ENCODE measurements around the gene GLIS2. TPM values are rescaled to one million over a fixed set of nuclear protein-coding genes. Genes with fewer than 3 reads are reported as not detected.

Gene GLIS2
- total RNA-seq, 4 donors from 2014 or later = 5.7 to 26.9 (median 7.9) TPM

DNA sequence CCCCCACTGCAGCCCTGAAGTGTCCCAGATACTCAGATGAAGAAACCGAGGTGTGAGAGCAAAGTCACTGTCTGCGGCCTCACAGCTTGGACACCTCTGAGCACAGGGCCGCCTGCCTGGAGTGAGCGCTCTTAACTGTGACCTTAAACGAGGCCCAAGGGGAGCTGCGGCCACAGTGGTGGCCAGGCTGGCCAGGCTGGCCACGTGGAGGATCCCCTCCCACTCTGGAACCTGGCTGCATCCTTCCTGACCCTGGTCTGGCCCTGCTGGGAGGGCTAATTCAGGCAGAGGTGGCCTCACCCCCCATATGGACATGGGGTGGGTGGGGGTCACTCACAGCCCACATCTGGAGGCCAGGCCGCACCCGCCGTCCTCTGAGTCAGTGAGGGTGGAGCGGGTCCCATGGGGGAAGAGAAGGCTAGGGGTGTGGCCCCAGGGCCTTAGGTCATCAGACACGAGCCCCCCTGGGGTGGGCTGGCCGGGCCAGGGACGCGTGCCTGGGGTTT lies 62.3 kb downstream of the GLIS2 start:
- Histone ChIP-seq H3K4me1 (peaks cover 3 to 83% (median 52%) of the 10 kb centered on the region in 3 donors), H3K4me3 (no peak overlapping the region), H3K9me3 (no peaks in the 10 kb centered on the region), H3K27me3 (no peaks in the 10 kb centered on the region), H3K27ac (peak overlapping the region in 3 of 4 donors; percentile 88 to 91 (median 89)), H3K36me3 (peaks cover 0 to 30% of the 10 kb centered on the region in 2 donors)
- TF ChIP-seq POLR2A (IDR thresholded peaks at IDR 0.05) = no peak
- TF ChIP-seq, protein P1, sequence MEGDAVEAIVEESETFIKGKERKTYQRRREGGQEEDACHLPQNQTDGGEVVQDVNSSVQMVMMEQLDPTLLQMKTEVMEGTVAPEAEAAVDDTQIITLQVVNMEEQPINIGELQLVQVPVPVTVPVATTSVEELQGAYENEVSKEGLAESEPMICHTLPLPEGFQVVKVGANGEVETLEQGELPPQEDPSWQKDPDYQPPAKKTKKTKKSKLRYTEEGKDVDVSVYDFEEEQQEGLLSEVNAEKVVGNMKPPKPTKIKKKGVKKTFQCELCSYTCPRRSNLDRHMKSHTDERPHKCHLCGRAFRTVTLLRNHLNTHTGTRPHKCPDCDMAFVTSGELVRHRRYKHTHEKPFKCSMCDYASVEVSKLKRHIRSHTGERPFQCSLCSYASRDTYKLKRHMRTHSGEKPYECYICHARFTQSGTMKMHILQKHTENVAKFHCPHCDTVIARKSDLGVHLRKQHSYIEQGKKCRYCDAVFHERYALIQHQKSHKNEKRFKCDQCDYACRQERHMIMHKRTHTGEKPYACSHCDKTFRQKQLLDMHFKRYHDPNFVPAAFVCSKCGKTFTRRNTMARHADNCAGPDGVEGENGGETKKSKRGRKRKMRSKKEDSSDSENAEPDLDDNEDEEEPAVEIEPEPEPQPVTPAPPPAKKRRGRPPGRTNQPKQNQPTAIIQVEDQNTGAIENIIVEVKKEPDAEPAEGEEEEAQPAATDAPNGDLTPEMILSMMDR (IDR thresholded peaks at IDR 0.05) = no peak
- TF ChIP-seq EP300 (IDR thresholded peaks at IDR 0.05) = no peak
- peak; percentile 33 for TF ChIP-seq POLR2AphosphoS5 (IDR thresholded peaks at IDR 0.05)
- 76% methylated on average over 4 of the region's 15 CpGs; no CpG with 5 or more reads in 1 of the 2 donors for WGBS, 2 donors (ENCODE audit: low coverage in 1 of 2)
- peak; percentile 10 for ATAC-seq

DNA sequence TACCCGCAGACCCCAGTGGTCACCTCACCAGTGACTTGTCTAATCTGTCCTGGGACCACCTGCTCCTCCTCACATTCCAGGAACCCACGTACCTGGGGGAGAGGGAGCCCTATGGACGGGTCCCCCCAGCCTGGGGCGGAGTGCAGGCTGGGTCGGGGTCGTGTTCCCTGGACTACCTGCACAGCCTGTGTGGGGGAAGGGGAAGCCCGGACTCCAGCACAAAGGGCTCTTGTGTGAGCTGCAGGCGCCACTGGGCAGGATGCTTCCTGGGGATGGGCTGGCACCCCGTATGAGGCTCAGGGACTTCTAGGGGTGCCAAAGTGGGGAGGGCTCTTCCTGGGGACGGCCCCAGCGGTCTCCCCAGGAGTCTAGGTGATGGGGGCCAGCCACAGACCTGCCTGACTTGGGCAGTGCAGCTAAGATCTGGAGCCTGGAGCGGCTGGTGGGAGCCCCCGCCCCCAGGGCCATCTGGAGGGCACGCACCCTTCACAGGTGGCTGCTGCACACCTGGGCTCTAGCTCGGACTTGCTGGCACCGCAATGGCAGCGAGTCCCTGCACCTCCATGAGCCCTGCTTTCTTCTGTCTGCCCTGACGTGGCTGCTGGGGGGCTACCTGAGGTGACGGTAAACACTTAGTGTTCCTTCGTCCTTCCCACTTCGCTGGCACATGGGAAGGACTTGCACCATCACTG lies 63.3 kb downstream of the GLIS2 start:
- no peak for TF ChIP-seq POLR2AphosphoS5 (IDR thresholded peaks at IDR 0.05)
- TF ChIP-seq, protein P1 (IDR thresholded peaks at IDR 0.05) = no peak
- TF ChIP-seq EP300 (IDR thresholded peaks at IDR 0.05) = no peak
- no peak for TF ChIP-seq POLR2A (IDR thresholded peaks at IDR 0.05)
- H3K36me3 ChIP-seq = peaks cover 0 to 40% of the 10 kb centered on the region in 2 donors
- peak overlapping the region in 3 of 4 donors; percentile 88 to 91 (median 89) for H3K27ac ChIP-seq
- no peaks in the 10 kb centered on the region for H3K9me3 ChIP-seq
- ATAC-seq = no peak
- peaks cover 3 to 78% (median 47%) of the 10 kb centered on the region in 3 donors for H3K4me1 ChIP-seq
- WGBS, 2 donors (ENCODE audit: low coverage in 1 of 2) = 97 to 100% methylated on average over 4 to 6 of the region's 21 CpGs
- H3K27me3 ChIP-seq = no peaks in the 10 kb centered on the region
- no peak overlapping the region for H3K4me3 ChIP-seq

DNA sequence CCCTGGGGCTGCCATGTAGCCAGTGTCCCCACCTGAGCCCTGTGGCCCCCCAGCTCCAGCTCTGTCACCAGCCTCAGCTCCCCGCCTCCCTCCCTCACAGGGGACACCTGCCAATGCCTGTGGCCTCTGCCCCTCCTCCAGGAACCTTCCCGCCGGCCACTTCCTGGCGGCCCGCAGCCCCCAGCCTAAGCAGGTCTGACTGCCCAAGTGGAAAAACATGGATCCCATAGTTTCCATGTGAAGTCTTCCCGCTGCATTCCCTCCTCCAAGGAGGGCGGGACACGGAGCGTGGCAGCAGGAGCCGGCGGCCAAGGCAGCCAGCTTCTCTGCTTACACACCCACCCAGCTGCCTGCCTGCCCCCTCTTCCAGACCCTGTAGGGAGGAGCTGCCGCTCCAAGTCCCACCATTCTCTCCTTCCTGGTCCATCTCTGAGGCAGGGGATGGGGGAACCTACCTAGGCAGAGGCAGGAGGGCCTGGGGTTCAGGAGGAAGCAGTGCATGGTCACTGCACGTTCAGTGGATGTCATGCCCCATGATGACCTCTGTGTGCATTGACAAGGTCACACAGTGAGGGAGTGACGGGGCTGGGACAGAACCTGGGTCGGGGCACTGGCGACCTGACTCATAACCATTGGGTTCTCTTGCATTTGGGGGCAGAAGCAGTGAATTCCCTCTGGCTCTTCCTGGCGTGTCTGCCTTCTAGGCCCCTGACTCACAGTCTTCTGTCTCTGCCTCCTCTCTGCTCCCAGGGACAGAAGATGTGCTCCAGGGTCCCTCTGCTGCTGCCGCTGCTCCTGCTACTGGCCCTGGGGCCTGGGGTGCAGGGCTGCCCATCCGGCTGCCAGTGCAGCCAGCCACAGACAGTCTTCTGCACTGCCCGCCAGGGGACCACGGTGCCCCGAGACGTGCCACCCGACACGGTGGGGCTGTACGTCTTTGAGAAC lies 64.5 kb downstream of the GLIS2 start:
- Histone ChIP-seq H3K27ac (peak overlapping the region in 2 of 4 donors; percentile 41 to 52), H3K9me3 (no peaks in the 10 kb centered on the region), H3K27me3 (no peaks in the 10 kb centered on the region), H3K4me1 (peaks cover 3 to 78% (median 34%) of the 10 kb centered on the region in 3 donors), H3K4me3 (no peak overlapping the region), H3K36me3 (peaks cover 0 to 52% of the 10 kb centered on the region in 2 donors)
- ATAC-seq = no peak
- 40% methylated on average over 2 of the region's 26 CpGs; no CpG with 5 or more reads in 1 of the 2 donors for WGBS, 2 donors (ENCODE audit: low coverage in 1 of 2)
- TF ChIP-seq POLR2AphosphoS5 (IDR thresholded peaks at IDR 0.05) (no peak), POLR2A (IDR thresholded peaks at IDR 0.05) (no peak), EP300 (IDR thresholded peaks at IDR 0.05) (no peak)
- TF ChIP-seq, protein P1 (IDR thresholded peaks at IDR 0.05) = no peak

DNA sequence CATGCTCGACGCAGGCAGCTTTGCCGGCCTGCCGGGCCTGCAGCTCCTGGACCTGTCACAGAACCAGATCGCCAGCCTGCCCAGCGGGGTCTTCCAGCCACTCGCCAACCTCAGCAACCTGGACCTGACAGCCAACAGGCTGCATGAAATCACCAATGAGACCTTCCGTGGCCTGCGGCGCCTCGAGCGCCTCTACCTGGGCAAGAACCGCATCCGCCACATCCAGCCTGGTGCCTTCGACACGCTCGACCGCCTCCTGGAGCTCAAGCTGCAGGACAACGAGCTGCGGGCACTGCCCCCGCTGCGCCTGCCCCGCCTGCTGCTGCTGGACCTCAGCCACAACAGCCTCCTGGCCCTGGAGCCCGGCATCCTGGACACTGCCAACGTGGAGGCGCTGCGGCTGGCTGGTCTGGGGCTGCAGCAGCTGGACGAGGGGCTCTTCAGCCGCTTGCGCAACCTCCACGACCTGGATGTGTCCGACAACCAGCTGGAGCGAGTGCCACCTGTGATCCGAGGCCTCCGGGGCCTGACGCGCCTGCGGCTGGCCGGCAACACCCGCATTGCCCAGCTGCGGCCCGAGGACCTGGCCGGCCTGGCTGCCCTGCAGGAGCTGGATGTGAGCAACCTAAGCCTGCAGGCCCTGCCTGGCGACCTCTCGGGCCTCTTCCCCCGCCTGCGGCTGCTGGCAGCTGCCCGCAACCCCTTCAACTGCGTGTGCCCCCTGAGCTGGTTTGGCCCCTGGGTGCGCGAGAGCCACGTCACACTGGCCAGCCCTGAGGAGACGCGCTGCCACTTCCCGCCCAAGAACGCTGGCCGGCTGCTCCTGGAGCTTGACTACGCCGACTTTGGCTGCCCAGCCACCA lies 65.4 kb downstream of the GLIS2 start:
- H3K4me3 ChIP-seq = no peak overlapping the region
- no peaks in the 10 kb centered on the region for H3K27me3 ChIP-seq
- no peak overlapping the region for H3K27ac ChIP-seq
- TF ChIP-seq, protein P1 (IDR thresholded peaks at IDR 0.05) = no peak
- no peak for TF ChIP-seq POLR2AphosphoS5 (IDR thresholded peaks at IDR 0.05)
- H3K9me3 ChIP-seq = no peaks in the 10 kb centered on the region
- 94 to 97% methylated on average over 10 to 14 of the region's 59 CpGs for WGBS, 2 donors (ENCODE audit: low coverage in 1 of 2)
- no peak for ATAC-seq
- peaks cover 3 to 70% (median 26%) of the 10 kb centered on the region in 3 donors for H3K4me1 ChIP-seq
- H3K36me3 ChIP-seq = peaks cover 0 to 56% of the 10 kb centered on the region in 2 donors

Measured in gastroesophageal sphincter (tissue), 4 donors.